Tibial nerve (tissue), 3 donors: Measurements from ENCODE around the gene EYS.

Experiments
- CTCF ChIP-seq, 5 experiments: fragments of 200-600 bp in 3 of 5; fragments of 450-650 bp in 2 of 5; sonication (generic) in 3 of 5; IDR thresholded peaks; one replicate each; pipeline ENCODE4 v1.5.1; 2016 to 2019; ENCODE audit warnings: antibody characterized with exemption in 5 of 5, mild to moderate bottlenecking in 3 of 5, moderate library complexity in 2 of 5
- POLR2A ChIP-seq, 2 donors: fragments of 450-650 bp; IDR thresholded peaks; one replicate each; pipeline ENCODE4 v1.6.1; 2017; ENCODE audit warnings: antibody characterized with exemption in 2 of 2, mild to moderate bottlenecking in 2 of 2, moderate library complexity in 2 of 2

- TF ChIP-seq CTCF (IDR thresholded peaks at IDR 0.05): no peak
- TF ChIP-seq POLR2A (IDR thresholded peaks at IDR 0.05): no peak
Measured at GRCh38 chr6:64266351-64266821, 1440.6 kb downstream of the EYS start.
